ENCODE results near the gene NR1I3.
"Not testable (repeated sequence)": the region's sequence is repeated elsewhere in the genome, so short reads cannot be mapped to it uniquely, and the experiment has no call there.

The NR1I3 gene

DNA sequence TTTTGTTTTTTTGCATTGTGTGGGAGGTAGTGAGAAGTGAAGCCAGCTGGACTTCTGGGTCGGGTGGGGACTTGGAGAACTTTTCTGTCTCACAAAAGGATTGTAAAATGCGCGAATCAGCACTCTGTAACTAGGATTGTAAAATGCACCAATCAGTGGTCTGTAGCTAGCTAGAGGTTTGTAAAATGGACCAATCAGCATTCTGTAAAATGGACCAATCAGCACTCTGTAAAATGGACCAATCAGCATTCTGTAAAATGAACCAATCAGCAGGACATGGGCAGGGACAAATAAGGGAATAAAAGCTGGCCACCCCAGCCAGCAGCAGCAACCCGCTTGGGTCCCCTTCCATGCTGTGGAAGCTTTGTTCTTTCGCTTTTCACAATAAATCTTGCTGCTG, 12.1 kb upstream of the NR1I3 start:
- DNase-seq = not testable (repeated sequence)

DNA sequence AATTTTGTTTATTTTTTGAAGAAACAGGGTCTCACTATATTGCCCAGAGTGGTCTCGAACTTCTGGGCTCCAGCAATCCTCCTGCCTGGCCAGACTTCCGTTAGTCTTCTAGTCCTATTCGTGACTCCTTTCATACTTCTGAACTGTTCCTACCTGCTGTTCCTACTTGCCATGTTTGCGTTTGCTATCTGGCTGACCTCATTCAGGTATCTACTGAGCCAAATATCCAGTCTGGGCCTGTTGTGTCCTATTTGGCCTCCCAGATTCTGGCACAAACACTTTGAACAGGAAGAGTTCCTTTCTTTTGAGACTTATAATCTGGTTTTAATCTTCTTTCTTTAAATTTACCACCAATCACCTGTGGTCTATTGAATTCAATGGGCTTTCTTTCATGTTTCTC, 6.9 kb upstream of the NR1I3 start:
- DNase-seq = no peak

DNA sequence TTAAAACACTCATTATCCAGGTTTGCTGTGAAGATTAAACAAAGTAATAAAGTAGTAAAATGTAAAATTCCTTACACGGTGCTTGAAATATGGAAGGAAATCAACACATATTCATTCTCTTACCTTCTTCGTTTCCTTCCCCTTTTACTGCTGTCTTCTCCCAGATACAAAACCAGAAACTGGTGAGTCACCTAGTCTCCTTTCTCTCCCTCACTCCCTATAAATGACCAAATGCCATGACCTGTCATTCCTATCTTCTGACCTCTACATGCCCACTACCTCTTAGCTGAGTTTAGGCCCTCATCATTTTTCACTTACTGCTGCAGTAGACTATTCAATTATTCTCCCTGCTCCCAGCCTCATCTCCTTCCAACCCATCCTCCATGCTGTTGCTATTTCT, 4.3 kb upstream of the NR1I3 start:
- no peak for DNase-seq

DNA sequence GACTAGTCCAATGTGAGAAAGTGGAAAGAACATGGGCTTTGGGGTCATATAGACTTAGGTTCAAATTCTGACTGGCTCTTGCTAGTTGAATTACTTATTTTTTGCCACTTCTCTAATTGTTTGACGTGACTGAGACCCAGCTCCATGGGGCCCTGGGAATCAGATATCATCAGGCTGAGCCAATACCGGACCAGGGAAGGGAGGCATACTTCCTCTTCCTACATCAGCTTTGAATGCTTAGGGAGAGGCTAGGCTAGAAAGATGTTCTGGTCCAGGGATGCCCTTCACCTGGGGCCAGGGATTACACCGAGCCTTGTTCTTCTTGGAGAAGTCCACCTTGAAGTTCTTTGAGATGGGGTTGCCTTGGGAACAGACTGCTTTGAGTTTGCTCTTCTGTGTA, 3.7 kb upstream of the NR1I3 start:
- DNase-seq = peak; percentile 27 to 30

DNA sequence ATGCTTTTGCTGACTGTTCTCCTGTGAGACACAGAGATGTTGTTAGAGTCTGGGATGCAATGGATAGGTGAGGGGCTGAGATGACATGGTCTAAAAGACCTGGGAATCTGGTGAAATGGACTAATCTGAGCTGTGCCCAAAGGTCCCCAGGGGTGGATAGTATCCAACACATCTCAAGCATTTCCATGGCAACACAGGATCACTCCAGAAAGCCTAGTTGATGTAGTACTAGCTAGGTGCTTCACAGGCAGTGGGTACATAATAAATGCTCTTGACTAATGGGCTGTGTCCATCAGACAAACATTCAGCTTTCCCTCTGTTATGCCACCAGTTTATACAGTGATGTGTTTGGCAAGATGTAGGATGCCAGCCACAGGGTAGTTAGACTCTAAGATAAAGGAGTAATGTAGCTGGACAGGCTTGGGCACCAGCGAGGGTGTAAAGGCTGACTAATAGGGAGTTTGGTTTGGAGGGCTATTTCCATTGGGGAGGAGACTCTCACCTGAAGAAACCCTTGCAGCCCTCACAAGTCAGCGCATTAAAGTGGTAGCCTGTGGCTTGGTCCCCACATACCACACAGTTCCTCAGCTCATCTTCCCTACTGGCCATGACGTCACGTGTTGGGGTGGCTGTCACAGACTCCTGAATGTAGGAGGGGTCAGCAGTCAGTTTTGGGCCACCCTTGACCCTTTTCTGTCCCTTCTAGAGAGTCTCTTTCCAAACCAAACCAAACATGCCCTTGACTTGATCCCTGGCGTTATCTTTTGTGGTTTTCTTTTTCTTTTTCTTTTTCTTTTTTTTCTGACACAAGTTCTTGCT, 1.8 kb downstream of the NR1I3 start:
- no peak for DNase-seq

DNA sequence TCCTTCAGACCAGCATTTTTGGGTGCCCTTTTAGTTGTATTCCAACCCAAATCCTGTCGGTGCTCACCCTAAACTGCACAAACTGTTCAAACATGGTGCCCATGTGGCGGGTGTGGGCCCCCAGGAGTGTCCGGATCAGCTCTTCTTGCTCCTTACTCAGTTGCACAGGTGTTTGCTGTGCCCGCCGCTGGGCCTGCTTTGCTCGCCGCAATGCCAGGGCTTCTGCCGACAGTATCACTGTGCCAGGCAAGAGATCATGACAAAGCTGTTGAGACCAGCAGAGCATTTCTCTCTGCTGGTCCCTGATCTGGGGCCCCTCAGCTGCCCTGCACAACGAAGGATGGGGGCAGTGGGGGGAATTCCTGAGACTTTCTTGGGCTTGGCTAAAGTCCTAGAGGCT, 4.9 kb downstream of the NR1I3 start:
- DNase-seq = no peak

DNA sequence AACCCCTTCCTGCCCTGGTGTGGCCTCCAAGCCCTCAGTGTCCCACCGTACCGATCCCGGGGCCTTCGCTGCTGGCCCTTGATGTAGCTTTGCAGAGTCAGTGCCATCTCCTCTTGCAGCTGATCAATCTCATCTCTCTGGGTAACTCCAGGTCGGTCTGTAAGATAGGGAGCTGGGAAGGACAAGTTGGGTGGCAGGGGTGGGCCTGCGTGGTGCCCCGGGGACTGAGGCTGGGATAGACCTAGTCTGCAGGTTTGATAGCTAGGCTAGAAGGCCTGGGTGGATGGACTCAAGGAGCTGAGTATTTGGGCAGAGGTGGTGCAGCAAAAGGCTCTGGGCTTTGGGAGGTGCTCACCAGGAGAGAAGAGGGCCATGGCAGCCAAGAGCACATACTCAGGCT, 7.2 kb downstream of the NR1I3 start:
- no peak for DNase-seq

DNA sequence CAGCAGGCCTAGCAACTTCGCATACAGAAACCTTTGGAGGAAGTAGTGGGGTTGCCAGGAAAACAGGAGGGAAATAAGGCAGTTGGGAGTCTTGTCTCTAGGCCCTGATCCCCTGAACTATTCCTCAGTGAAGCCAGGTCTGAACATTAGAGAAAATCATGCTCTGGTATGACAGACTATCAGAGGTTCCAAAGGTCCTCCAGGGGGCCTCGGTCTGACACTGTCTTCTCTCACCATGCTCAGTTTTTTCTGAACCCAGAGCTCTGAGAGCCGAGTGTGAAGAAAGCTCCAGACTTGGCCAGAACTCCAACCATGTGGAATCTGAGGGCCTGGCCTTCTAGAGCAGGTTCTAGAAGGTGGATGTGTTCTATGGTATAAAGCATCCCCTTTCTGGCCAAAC, 8.1 kb downstream of the NR1I3 start:
- no peak for DNase-seq

DNA sequence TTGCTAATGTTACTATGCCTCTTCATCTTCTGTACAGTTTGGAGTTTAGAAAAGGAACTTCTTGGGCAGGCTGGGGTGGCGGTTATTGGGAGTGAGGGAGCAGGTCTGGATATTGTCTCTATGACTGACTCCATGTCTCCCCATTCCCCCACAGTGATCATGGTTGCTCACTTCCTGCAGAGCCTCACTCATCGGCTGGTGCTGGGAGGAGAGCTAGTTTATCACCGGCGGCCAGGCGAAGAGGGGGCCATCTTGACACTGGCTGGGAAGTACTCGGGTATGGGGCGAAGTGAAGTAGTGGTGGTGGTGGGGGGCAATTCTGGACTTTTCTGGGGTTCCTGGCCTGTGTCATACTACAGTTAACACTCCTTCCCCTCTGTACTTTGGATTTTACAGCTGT, 10.0 kb downstream of the NR1I3 start:
- no peak for DNase-seq

DNA sequence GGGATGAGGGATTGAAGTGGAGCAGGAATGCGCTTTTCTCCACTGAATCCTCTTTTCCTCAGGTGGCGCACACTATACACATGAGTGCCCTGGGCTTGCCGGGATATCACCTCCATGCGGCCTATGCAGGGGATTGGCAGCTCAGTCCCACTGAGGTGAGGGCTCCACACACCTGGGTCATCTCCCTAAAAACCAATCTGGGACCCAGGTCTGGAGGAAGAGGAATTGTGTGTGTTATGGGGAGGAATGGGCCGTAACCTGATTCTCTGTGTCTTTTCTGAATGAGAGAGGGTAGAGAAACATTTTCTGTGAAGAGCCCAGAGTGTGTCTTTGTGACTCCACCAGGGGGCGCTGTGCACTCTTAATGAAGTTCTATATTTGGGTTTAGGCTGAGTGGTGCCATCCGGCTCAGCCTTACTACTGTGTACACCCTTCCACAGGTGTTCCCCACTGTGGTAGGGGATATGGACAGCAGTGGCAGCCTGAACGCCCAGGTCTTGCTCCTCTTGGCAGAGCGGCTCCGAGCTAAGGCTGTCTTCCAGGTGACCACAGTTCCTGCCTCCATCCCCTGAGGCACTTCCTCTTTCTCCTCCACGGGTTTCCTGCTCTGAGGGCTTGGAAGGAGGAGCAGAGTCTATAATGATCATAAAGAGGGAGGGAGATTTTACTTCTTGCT, 10.7 kb downstream of the NR1I3 start:
- DNase-seq = peak; percentile 81 to 84

DNA sequence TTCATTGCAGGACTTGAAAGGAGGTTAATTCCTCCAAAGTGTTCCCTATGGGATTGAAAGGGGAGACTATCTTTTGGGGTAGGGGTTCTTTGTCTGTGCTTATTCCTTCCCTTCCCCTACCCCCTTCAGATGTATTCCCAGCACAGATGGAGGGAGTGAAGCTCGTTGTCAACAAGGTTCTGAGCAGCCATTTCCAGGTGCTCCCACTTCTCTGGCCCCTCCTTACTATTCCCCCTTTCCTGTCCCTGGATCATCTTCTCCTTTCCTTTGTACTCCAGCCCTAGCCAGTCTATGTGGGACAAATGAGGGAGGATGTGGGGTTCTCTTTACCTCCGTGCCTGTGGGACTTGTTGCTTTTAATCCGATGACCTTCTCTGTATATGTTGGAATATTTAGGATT, 11.2 kb downstream of the NR1I3 start:
- DNase-seq = no peak

DNA sequence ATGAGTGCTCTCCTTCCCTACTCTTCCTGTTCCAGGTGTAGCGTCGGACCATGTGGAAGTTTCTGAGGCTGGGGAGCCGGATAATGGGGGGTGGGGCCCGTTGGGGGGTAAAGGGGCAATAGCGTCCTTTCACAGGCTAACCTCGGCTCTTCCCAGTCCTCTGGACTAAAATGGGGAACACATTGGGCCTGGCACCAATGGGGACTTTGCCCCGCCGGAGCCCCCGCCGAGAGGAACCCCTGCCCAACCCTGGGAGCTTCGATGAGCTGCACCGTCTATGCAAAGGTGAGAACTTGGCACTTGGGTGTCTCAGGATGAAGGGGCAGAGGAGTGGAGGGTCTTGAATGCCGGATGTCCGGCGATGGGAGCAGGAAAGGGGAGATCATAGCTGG, 11.7 kb downstream of the NR1I3 start:
- DNase-seq = no peak

DNA sequence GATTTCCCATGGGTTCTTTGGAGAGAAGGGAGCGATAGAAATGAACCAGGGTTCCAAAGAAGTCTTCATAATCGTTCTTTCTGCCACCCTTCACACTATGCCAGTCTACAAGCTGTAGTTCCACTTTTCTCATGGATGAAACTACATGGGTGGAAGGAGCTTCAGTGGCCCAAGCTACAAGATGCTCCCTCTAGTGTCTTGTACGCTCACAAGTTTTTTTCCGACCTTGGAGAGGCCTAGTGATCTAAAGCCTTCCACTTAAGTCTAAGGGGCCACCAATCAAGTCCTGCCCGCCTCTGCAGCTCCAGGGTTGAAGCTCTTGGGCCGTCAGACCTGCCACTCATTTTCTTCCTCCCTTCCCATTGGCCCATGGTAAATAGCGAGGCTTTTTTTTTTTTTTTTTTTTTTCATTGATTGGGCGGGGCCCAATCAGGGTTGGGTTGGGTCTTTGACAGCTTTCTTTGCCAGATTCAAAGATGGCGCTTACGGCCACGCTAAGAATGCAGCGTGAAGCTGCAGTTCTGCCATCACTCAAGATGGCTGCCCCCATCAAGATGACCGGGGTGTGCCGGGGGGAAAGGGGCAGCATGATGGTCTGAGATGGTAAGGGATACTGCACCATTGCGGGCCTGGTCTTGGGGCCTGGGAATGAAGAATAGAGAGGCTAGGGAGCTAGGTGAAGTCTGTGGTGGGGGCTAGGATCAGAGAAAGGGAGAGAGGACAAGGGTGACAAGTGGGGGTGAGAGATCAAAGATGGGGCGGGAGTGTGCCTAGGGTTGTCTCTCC, 12.3 kb downstream of the NR1I3 start, which contains the start of gene TOMM40L:
TOMM40L (plus strand) TSS at position 527 of the 786 bp plus-strand sequence. CDS start 430 bp downstream, outside the sequence.
- DNase-seq = peak; percentile 100

DNA sequence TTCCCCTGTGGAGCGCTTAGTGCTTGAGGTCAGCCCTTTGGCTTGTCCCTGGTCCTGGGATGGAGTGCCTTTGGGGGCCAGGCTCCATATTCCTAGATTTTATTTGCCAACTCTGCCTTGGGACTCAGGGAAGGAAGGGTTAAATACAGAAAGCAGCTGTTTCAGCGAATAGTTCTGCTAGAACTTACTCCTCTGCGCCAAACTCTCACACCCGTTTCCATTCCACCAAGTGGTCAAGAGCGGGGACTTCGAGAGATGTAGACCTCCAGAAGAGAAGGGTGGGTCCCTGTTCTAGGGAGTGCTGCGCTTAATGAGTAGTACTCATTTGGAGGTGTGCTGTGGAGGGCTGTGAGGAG, 12.8 kb downstream of the NR1I3 start:
- no peak for DNase-seq

DNA sequence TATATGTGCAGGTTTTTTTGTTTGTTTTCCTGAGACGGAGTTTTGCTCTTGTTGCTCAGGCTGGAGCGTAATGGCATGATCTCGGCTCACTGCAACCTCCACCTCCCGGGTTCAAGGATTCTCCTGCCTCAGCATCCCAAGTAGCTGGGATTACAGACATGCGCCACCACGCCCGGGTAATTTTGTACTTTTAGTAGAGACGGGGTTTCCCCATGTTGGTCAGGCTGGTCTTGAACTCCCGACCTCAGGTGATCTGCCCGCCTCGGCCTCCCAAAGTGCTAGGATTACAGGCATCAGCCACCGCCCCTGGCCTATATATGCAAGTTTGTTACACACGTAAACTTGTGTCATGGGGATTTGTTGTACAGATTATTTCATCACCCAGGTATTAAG, 13.3 kb downstream of the NR1I3 start:
- not testable (repeated sequence) for DNase-seq

DNA sequence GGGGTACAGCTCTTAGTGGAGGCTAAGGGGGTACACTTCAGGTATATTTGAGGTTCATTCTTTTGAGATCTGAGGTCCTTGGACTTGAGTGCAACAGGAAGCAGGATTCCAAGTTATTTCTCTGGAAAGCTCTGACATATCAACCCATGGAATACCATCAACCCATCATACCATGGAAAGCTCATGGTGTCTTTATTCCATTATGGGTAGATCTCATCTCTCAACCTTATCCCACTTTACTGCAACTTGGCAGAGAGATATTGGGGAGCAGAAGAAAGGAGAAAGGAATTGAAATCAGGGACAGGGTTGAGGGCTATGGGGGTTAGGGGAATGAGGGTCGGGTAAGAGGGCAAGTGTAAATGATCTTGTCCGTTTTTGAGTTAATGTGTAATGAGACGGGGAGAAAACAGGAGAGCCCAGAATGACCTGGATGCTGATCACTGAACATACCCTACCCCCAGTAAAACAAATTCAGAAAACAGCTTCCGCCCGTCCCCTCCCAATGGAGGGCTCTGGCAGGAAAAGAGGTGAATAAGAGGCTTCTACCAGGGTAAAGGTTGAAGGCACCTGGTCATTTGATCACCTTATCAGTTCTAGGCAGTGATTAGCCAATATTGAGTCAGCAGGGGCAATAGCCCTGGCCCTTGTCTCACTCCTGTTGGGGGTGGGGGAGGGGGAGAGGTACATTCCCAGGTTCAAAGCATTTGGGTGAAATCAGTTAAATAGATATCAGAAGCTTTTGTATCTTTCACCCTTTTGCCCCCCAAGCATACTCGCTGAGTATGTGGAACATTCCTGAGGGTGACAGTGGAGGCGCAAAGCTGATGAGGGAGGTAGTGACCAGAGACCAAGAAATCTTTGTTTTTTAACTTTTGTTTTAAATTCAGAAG, 14.0 kb downstream of the NR1I3 start:
- DNase-seq = no peak

DNA sequence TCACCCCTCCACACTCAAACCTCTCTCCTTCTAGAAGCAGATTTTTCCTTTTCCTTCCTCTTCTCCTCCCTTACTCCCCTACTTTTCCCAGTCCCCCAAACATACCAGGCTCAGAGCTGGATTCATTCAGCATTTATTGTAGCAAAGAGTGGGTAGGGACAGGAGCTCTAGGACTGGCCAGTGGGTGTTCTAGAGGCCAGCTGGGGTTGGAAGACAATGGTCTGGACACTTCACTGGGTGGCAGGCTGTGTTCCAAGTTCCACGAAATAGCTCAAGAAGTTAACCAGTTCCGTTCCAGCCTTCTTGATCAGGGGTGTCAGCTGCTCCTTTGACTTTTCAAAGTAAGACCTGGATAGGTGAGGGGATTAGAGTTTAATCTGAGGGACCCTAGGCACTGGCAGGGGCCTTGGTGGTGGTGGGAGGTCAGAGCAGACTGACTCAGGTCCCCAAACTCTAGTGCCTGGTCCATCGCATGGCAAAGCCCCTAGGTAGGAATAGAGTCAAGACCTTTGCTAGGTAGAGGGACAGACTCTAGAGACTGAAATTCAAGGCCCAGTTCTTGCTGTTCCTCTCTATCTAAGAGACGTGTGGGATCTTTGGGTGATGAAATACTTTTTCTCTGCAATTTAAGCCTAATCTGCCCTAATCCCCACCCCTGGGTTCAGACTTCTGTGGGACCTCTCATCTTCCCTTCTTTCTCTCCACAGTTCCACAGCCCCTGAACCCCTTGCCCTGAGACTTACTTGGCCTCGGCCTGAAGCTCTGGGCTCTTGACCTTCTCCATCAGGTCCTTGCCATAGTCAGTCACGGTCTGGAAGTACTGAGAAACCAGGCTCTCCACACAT, 15.6 kb downstream of the NR1I3 start:
- no peak for DNase-seq

DNA sequence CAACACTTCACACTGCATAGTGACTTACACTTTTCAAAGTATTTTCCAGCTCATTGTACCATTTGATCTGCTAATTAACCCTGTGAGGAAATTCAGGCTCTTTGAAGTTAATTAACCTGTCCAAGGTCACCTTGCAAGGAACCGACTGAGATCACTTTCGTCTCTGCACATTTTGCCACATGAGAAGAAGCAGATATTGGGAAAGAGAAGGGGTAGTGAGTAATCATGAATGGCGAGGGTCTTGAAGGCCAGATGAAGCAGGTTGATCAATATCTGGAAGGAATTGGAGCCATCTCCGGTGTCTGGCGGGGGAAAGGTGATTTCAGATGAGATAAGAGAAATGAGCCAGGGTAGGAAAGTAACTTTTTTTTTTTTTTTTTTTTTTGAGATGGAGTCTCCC, 18.0 kb downstream of the NR1I3 start:
- DNase-seq = no peak

DNA sequence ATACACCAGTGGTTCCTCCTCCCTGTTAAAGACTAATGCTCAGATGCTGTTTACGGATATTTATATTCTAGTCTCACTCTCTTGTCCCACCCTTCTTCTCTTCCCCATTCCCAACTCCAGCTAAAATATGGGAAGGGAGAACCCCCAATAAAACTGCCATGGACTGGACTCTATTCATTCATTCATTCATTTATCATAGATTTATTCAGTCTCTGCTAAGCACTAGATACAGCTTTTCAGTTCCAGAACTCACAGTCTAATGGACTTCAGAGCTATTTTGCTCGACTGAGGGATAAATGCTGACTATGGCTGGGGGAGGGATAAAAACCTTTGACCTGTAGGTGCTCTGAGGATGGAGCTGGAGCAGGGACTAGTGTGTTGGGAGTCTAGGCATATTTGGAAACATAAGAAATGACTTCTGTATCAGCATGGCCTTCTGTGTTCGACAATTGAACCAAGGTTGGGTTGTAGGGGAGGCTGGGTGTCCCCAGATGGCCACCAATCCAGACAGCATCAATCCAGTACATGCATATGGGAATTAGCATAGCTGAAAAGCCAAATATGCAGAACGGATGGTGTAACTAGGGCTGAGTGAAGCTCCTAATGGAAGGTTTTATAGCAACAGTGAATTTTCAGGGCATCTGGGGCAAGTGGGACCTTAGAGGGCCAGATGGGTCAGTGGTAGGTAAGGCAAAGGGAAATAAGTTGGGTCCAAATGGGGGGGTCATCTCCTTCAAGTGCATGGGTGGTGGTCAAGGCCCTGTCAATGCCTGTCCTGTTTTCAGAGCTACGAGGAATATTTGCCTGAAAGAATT, 18.7 kb downstream of the NR1I3 start:
- no peak for DNase-seq

DNA sequence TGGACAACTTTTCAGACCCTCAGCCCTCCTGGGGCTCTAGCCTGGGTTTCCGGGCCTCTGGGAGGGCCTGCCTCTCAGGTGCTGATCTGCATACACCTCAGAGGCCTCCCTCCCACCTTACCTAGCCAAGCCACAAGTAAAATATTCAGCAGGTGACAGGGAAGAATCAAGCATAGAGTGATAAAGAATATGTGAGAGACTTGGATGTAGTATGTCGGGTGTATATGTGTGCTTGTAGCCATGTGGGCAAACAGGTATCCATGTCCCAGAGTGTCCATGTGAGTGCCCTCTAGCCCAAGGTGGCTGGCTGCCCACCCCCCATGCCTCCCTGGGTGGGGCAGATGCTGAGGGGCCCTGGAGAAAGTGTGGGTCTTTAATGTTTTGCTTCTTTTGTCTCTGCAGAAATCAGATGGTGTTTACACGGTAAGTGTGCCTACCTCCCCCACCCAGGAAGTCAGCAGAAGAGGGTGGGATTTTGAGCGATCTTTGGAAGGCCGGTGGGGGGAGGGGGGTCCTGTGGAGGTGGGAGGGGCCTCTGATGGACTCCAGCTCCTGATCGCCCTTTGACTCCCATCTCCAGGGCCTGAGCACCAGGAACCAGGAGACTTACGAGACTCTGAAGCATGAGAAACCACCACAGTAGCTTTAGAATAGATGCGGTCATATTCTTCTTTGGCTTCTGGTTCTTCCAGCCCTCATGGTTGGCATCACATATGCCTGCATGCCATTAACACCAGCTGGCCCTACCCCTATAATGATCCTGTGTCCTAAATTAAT, 19.5 kb downstream of the NR1I3 start:
- DNase-seq = no peak
